GM10266 (cell line): ENCODE data around the gene CATSPER3.

ENCODE experiments used
- DNase-seq: peaks from one replicate; pipeline ENCODE4 v3.0.0; 2012; ENCODE audit errors: extremely low spot score
- CTCF ChIP-seq: IDR thresholded peaks from 2 replicates; pipeline ENCODE4 v1.5.1; 2012; ENCODE audit warnings: mild to moderate bottlenecking, low read depth; ENCODE audit not compliant: control insufficient read depth, insufficient read depth; ENCODE audit errors: missing control alignments

CATSPER3 gene

GRCh38 chr5:135051399-135051798 lies 83.7 kb downstream of the CATSPER3 start:
- no peak for TF ChIP-seq CTCF
- DNase-seq: no peak

GRCh38 chr5:135051872-135052271 lies 84.2 kb downstream of the CATSPER3 start:
- DNase-seq: no peak
- no peak for TF ChIP-seq CTCF

- TF ChIP-seq CTCF: no peak
Measured at GRCh38 chr5:135052511-135053145, 84.9 kb downstream of the CATSPER3 start.

GRCh38 chr5:135053278-135053677 lies 85.6 kb downstream of the CATSPER3 start:
- no peak for DNase-seq
- no peak for TF ChIP-seq CTCF

More at GRCh38 chr5:135052511-135053145, 84.9 kb downstream of the CATSPER3 start:
- no peak for DNase-seq

- DNase-seq: no peak
- no peak for TF ChIP-seq CTCF
Measured at GRCh38 chr5:135053989-135054388, 86.3 kb downstream of the CATSPER3 start.

- no peak for DNase-seq
- no peak for TF ChIP-seq CTCF
Measured at GRCh38 chr5:135054546-135054945, 86.8 kb downstream of the CATSPER3 start.

- DNase-seq: no peak
- TF ChIP-seq CTCF: no peak
Measured at GRCh38 chr5:135055396-135055795, 87.7 kb downstream of the CATSPER3 start.
